HepG2 (cell line): ENCODE data around the gene NIFK. TPM values are rescaled to one million over a fixed set of nuclear protein-coding genes. Genes with fewer than 3 reads are reported as not detected.

ENCODE experiments used
- AGO2 ChIP-seq: fragments of 200-400 bp; formaldehyde crosslinking; optimal IDR thresholded peaks from 2 replicates; pipeline ENCODE3; 2017; ENCODE audit warnings: mild to moderate bottlenecking, low read depth, low read length, moderate library complexity
- ATF7 ChIP-seq, 2 experiments: fragments of 450-650 bp in 1 of 2; sonication (generic) in 1 of 2; formaldehyde crosslinking in 1 of 2; IDR thresholded peaks; 2 replicates each; pipeline versions ENCODE4 v1.4.0 to v1.6.1; 2016 to 2020; ENCODE audit warnings: antibody characterized with exemption in 1 of 2, mild to moderate bottlenecking in 1 of 2, missing genetic modification reagents in 1 of 2
- CBX1 ChIP-seq: IDR thresholded peaks from one replicate; pipeline ENCODE4 v1.6.1; 2016; ENCODE audit warnings: antibody characterized with exemption, low read depth
- DR1 ChIP-seq: sonication (generic); formaldehyde crosslinking; IDR thresholded peaks from 2 replicates; pipeline ENCODE4 v1.8.0; 2021; ENCODE audit warnings: mild to moderate bottlenecking, missing genetic modification reagents, inconsistent platforms
- FOXA1 ChIP-seq, 2 experiments: fragments of 450-650 bp in 1 of 2; sonication (generic) in 1 of 2; formaldehyde crosslinking in 1 of 2; IDR thresholded peaks; 2 replicates each; pipeline versions ENCODE4 v1.4.0 to v1.6.1; 2016 to 2020; ENCODE audit warnings: missing genetic modification reagents in 1 of 2
- HNRNPL ChIP-seq: fragments of 200-400 bp; formaldehyde crosslinking; IDR thresholded peaks from 2 replicates; pipeline ENCODE4 v1.6.1; 2017; ENCODE audit warnings: mild to moderate bottlenecking, low read depth, low read length
- KDM6A ChIP-seq: IDR thresholded peaks from 2 replicates; pipeline ENCODE4 v1.6.1; 2016; ENCODE audit warnings: low read depth
- KMT2A ChIP-seq: sonication (generic); formaldehyde crosslinking; IDR thresholded peaks from 2 replicates; pipeline ENCODE4 v1.4.0; 2020; ENCODE audit warnings: missing genetic modification reagents
- PCBP2 ChIP-seq: fragments of 200-400 bp; formaldehyde crosslinking; optimal IDR thresholded peaks from 2 replicates; pipeline ENCODE3; 2018; ENCODE audit warnings: low read length, low read depth; ENCODE audit not compliant: poor library complexity, severe bottlenecking
- THAP11 ChIP-seq: IDR thresholded peaks from 2 replicates; pipeline ENCODE4 v1.6.1; 2016; ENCODE audit warnings: missing biosample characterization, missing genetic modification reagents
- TMF1 ChIP-seq: sonication (generic); formaldehyde crosslinking; IDR thresholded peaks from 2 replicates; pipeline ENCODE4 v1.8.1; 2022; ENCODE audit warnings: low read depth, missing genetic modification reagents
- TRIM24 ChIP-seq: sonication (generic); formaldehyde crosslinking; IDR thresholded peaks from 2 replicates; pipeline ENCODE4 v1.8.0; 2022; ENCODE audit warnings: mild to moderate bottlenecking, missing genetic modification reagents
- ZNF460 ChIP-seq: sonication (generic); formaldehyde crosslinking; IDR thresholded peaks from 2 replicates; pipeline ENCODE4 v1.5.1; 2020; ENCODE audit warnings: missing genetic modification reagents, mild to moderate bottlenecking, borderline replicate concordance
- ZNF703 ChIP-seq: sonication (generic); formaldehyde crosslinking; IDR thresholded peaks from 2 replicates; pipeline ENCODE4 v1.5.1; 2020; ENCODE audit warnings: missing genetic modification reagents, mild to moderate bottlenecking, moderate library complexity, borderline replicate concordance
- ZNF761 ChIP-seq: sonication (generic); formaldehyde crosslinking; conservative IDR thresholded peaks from 2 replicates; pipeline ENCODE4 v1.4.0; 2020; ENCODE audit warnings: mild to moderate bottlenecking, missing genetic modification reagents
- ZNF773 ChIP-seq: sonication (generic); formaldehyde crosslinking; IDR thresholded peaks from 2 replicates; pipeline ENCODE4 v1.4.0; 2020; ENCODE audit warnings: missing genetic modification reagents, borderline replicate concordance
- polyA plus RNA-seq, 8 experiments: library from polyadenylated mRNA; depleted of rRNA in 3 of 8; stranded (reverse) in 7 of 8; unstranded in 1 of 8; fragments of >200 nt; fragmentation: Illumina TruSeq in 4 of 8; extraction: Trizol in 4 of 8; gene quantifications; 2 replicates each; pipeline versions ENCODE4 v1.2.1 to v1.2.3, GENCODE V29; 2011 to 2016; ENCODE audit warnings: low read depth in 4 of 8, missing spikeins in 1 of 8, mixed read lengths in 1 of 8; ENCODE audit not compliant: insufficient read depth in 1 of 8
- total RNA-seq, 5 experiments: library from RNA; depleted of rRNA; stranded (reverse); fragments of >200 nt; fragmentation: Illumina TruSeq; extraction: Trizol; gene quantifications; 2 replicates each; pipeline ENCODE4 v1.2.3, GENCODE V29; 2016; ENCODE audit warnings: low read depth in 1 of 5
- TF ChIP-seq, protein P1 (sequence below): IDR thresholded peaks from 2 replicates; pipeline ENCODE4 v1.6.1; 2016; ENCODE audit warnings: low read depth, missing genetic modification reagents, missing compliant biosample characterization
- TF ChIP-seq, protein P2 (sequence below): sonication (generic); formaldehyde crosslinking; IDR thresholded peaks from 2 replicates; pipeline ENCODE4 v1.5.1; 2020; ENCODE audit warnings: missing genetic modification reagents, mild to moderate bottlenecking, borderline replicate concordance
- TF ChIP-seq, protein P3 (sequence below), 2 experiments: fragments of 450-650 bp in 1 of 2; sonication (generic) in 1 of 2; formaldehyde crosslinking; IDR thresholded peaks; 2 replicates each; pipeline versions ENCODE4 v1.5.0 to v1.8.0; 2020 to 2022; ENCODE audit warnings: mild to moderate bottlenecking in 1 of 2, missing genetic modification reagents in 1 of 2
- TF ChIP-seq, protein P4 (sequence below): sonication (generic); formaldehyde crosslinking; IDR thresholded peaks from 2 replicates; pipeline ENCODE4 v1.5.0; 2020; ENCODE audit warnings: mild to moderate bottlenecking, low read depth, missing genetic modification reagents, borderline replicate concordance

Gene NIFK
- total and polyA plus RNA-seq, 2 of the 13 experiments (the other 11 are each of a cell fraction or from before 2014, with no cell fraction given): 19.6 to 105 TPM

DNA sequence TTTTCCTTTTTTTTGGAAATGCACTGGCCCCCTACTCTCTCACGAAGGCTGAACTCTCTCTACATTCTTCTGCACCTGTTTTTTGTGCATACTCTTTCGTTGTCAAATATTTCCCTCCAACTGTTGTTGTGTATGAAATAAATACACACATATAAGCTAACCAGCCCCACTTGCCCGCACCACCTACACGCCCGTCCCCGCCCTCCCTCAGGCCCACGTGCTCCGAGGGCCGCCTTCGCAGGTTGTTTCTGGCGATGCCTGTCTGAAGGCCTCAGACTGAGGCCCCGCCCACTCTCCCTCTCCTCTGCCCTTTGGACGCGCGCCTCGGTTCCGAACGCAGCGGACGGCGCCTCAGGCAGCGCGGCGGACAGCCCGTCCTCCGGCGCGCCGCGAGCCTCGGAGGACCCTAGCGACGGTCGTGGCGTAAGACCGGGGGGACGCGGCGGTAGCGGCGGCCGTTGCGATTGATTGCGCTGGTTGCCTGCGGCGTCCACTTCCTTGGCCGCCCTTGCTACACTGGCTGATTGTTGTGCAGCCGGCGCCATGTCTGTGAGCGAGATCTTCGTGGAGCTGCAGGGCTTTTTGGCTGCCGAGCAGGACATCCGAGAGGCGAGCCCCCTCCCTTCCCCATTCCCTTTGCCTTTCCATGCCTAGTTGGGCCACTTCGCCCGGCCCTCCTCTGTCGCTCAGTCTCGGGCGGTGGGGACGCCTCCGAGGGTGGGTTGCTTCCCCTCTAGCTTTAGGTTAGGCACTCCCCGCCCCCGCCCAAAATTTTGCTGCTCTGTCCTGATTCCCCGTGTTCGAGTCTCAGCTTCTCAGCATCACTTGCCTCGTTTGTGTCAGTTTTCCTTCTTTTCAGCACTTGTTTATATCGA lies 18.8 kb upstream of the NIFK start, which contains the start of gene TSN (continued):
- TF ChIP-seq, protein P1, sequence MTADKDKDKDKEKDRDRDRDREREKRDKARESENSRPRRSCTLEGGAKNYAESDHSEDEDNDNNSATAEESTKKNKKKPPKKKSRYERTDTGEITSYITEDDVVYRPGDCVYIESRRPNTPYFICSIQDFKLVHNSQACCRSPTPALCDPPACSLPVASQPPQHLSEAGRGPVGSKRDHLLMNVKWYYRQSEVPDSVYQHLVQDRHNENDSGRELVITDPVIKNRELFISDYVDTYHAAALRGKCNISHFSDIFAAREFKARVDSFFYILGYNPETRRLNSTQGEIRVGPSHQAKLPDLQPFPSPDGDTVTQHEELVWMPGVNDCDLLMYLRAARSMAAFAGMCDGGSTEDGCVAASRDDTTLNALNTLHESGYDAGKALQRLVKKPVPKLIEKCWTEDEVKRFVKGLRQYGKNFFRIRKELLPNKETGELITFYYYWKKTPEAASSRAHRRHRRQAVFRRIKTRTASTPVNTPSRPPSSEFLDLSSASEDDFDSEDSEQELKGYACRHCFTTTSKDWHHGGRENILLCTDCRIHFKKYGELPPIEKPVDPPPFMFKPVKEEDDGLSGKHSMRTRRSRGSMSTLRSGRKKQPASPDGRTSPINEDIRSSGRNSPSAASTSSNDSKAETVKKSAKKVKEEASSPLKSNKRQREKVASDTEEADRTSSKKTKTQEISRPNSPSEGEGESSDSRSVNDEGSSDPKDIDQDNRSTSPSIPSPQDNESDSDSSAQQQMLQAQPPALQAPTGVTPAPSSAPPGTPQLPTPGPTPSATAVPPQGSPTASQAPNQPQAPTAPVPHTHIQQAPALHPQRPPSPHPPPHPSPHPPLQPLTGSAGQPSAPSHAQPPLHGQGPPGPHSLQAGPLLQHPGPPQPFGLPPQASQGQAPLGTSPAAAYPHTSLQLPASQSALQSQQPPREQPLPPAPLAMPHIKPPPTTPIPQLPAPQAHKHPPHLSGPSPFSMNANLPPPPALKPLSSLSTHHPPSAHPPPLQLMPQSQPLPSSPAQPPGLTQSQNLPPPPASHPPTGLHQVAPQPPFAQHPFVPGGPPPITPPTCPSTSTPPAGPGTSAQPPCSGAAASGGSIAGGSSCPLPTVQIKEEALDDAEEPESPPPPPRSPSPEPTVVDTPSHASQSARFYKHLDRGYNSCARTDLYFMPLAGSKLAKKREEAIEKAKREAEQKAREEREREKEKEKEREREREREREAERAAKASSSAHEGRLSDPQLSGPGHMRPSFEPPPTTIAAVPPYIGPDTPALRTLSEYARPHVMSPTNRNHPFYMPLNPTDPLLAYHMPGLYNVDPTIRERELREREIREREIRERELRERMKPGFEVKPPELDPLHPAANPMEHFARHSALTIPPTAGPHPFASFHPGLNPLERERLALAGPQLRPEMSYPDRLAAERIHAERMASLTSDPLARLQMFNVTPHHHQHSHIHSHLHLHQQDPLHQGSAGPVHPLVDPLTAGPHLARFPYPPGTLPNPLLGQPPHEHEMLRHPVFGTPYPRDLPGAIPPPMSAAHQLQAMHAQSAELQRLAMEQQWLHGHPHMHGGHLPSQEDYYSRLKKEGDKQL (CRISPR knock-in tag): peak; percentile 68; the same call in 1 of the 2 replicates
- 0 out of 2 replicates have a peak, but pooled peaks have one; percentile 16 for TF ChIP-seq TMF1 (CRISPR knock-in tag)
- no peak for TF ChIP-seq ZNF460 (CRISPR knock-in tag)
- no peak for TF ChIP-seq ZNF703 (CRISPR knock-in tag)
- peak; percentile 99 for TF ChIP-seq KMT2A (CRISPR knock-in tag)
- TF ChIP-seq AGO2: peak; percentile 72
- TF ChIP-seq, protein P2, sequence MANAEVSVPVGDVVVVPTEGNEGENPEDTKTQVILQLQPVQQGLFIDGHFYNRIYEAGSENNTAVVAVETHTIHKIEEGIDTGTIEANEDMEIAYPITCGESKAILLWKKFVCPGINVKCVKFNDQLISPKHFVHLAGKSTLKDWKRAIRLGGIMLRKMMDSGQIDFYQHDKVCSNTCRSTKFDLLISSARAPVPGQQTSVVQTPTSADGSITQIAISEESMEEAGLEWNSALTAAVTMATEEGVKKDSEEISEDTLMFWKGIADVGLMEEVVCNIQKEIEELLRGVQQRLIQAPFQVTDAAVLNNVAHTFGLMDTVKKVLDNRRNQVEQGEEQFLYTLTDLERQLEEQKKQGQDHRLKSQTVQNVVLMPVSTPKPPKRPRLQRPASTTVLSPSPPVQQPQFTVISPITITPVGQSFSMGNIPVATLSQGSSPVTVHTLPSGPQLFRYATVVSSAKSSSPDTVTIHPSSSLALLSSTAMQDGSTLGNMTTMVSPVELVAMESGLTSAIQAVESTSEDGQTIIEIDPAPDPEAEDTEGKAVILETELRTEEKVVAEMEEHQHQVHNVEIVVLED (CRISPR knock-in tag): peak; percentile 98
- TF ChIP-seq CBX1: peak; percentile 54
- TF ChIP-seq ZNF773: 0 out of 2 replicates have a peak, but pooled peaks have one; percentile 41
- peak; percentile 48; the same call in 1 of the 2 replicates for TF ChIP-seq KDM6A (CRISPR knock-in tag)
- TF ChIP-seq FOXA1 (IDR thresholded peaks at IDR 0.05): no peak
- TF ChIP-seq FOXA1 (CRISPR knock-in tag; IDR thresholded peaks at IDR 0.05): peak; percentile 47
- TF ChIP-seq THAP11: peak; percentile 97
- TF ChIP-seq, protein P3, sequence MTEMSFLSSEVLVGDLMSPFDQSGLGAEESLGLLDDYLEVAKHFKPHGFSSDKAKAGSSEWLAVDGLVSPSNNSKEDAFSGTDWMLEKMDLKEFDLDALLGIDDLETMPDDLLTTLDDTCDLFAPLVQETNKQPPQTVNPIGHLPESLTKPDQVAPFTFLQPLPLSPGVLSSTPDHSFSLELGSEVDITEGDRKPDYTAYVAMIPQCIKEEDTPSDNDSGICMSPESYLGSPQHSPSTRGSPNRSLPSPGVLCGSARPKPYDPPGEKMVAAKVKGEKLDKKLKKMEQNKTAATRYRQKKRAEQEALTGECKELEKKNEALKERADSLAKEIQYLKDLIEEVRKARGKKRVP (CRISPR knock-in tag; IDR thresholded peaks at IDR 0.05): peak in 1 of 2 experiments; percentile 89; a peak in 2 of 4 replicates
- TF ChIP-seq ATF7 (IDR thresholded peaks at IDR 0.05): no peak
- no peak for TF ChIP-seq ATF7 (CRISPR knock-in tag; IDR thresholded peaks at IDR 0.05)
- peak; percentile 40; the same call in 1 of the 2 replicates for TF ChIP-seq HNRNPL
- TF ChIP-seq, protein P4, sequence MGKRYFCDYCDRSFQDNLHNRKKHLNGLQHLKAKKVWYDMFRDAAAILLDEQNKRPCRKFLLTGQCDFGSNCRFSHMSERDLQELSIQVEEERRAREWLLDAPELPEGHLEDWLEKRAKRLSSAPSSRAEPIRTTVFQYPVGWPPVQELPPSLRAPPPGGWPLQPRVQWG (CRISPR knock-in tag): no peak
- TF ChIP-seq ZNF761: 0 out of 2 replicates have a peak, but pooled peaks have one; percentile 70
- no peak for TF ChIP-seq PCBP2
- TF ChIP-seq DR1 (CRISPR knock-in tag): peak; percentile 92
- no peak for TF ChIP-seq TRIM24 (CRISPR knock-in tag)
